HG02610 (cell line): ENCODE measurements around the gene MCF2L2.

Experiments
- ATAC-seq: cut with Tn5 transposase; IDR thresholded peaks from one replicate; pipeline ENCODE4 v1.9.1; 2021; ENCODE audit warnings: mild to moderate bottlenecking, moderate library complexity; ENCODE audit not compliant: unreplicated experiment

Gene MCF2L2

DNA sequence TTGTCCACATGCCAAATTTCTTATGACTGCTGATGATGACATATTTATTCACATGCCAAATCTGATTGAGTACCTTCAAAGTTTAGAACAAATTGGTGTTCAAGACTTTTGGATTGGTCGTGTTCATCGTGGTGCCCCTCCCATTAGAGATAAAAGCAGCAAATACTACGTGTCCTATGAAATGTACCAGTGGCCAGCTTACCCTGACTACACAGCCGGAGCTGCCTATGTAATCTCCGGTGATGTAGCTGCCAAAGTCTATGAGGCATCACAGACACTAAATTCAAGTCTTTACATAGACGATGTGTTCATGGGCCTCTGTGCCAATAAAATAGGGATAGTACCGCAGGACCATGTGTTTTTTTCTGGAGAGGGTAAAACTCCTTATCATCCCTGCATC, 158.1 kb downstream of the MCF2L2 start:
- ATAC-seq = no peak

DNA sequence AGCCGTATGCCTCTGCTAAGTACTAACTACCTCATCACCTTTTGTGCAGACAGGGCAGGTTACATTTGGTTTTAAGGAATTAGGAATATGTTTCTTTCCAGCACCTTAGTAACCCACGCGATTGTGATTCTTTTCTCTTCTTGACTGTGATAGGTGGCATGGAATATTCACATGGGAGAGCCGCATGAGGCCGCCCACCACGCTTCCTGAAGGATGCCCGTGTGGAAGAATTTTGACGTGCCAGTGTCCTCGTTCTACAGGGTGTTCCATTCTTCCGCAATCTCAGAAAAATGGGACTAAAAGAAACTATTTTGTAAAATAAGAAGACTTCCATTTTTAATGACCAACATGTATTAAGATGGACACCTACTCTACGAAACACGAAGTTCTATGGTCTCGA, 159.1 kb downstream of the MCF2L2 start:
- no peak for ATAC-seq

- no peak for ATAC-seq
These were observed 160.1 kb downstream of the MCF2L2 start for GRCh38 chr3:183268366-183268765.

GRCh38 chr3:183267140-183267539, 161.3 kb downstream of the MCF2L2 start:
- no peak for ATAC-seq

DNA sequence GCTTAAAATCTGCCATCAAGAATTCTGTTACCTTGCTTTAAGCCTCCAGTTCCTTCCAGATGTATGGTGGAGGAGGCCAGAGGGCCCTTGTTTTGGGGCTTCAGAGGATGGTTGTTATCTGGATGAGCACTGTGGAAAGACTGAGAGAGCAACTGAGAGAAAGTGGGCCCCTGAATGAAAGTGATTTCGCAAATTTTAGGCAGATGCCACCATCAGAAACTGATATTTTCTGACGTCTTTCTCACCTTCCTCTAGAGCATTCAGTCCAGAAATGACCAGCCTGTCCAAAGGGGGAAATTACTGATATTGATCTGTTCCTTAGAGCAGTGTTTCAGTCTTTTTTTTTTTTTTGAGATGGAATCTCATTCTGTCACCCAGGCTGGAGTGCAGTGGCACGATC, 162.0 kb downstream of the MCF2L2 start:
- ATAC-seq = no peak

DNA sequence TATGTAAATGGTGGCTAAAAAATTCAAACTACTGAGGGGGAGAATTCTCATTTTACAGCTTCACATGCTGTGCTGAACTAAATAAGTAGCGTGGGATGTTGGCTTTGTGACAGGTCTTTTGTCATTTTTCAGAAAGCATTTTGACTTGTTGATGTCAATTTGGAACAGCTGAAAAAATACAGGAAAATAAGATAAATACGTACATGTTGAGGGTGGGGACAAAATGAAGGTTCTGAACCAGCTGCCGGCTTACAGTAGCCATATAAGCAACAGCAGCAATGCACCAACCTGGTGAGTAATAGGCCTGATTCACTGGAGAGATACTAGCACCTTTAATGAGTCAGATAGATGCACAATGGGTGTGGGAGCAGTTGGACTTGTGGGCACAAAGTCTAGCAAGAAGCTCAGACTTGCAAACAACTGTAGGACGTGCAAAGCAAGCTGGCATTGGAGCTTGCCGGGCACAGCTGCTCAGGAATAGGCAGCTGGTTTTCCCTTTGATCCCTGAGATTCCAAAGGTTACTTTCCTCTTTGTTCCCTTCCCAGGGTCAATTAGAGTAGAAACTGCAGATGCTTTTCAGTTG, 162.5 kb downstream of the MCF2L2 start:
- ATAC-seq = no peak

DNA sequence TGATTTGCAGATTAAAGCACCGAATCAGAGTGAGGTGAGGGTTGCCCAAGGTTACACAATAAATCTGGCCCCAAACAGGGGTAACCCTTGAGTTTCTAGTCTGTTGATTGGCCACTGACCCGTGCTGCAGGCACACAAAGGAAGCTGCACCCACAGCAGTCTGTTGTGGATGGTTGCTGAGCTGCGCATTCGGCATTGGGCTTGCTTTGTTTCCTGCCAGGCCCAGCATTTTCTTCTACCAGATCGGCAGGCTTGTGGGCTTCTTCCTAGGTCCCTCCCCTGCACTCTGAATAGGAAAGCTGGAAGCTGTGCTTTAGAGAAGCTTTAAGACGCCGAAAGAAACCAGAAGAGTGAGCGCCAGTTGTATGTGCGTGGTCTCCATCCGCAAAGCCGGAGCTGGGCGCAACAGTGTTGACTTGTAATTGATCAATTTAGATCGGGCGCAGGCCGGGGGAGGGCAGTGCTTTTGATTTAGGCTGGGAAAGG, 163.2 kb downstream of the MCF2L2 start:
- ATAC-seq = no peak

DNA sequence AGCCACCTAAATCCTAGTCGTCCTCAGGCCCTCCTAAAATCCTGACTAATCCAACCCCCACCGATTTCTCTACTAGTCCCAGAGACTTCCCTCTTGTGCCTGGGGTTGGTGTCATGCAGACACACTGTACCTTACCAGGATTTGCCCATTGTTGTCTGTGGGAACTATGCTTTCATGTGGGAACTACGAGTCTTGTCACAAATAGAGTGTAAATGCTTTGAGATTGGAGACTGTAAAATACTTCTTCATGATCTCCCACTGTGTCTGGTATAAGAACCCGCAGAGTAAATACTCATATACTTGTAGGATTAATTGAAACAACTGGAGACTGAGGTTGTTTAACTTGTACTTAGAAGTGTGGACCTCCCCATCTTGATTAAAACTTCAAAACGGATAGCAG, 164.2 kb downstream of the MCF2L2 start:
- no peak for ATAC-seq

DNA sequence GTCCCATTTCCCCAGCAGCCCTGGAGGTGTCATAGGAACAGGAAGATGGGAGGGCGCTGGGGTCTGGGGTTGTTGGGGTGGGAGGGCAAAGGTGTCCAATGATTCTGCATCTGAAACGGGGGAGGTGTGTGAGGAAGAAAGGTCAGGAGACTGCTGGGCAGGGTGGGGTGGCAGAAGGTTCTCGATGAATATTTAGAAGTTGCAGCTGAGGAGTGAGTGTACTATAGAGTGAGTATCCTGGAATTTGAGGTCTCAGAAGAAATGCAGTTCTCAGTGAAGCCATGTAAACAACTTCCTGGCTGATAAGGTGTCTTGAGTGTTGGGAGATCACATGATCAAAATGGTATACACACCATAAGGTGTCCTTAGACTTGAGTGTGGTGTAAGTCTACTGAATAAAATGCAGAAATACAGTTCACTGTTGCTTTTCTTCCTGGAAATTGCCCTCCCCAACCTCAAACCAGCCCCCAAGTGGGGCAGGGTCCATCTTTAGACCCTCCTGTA, 165.5 kb downstream of the MCF2L2 start:
- ATAC-seq = no peak

- ATAC-seq = no peak
These were observed 167.2 kb downstream of the MCF2L2 start for GRCh38 chr3:183261151-183261724.

DNA sequence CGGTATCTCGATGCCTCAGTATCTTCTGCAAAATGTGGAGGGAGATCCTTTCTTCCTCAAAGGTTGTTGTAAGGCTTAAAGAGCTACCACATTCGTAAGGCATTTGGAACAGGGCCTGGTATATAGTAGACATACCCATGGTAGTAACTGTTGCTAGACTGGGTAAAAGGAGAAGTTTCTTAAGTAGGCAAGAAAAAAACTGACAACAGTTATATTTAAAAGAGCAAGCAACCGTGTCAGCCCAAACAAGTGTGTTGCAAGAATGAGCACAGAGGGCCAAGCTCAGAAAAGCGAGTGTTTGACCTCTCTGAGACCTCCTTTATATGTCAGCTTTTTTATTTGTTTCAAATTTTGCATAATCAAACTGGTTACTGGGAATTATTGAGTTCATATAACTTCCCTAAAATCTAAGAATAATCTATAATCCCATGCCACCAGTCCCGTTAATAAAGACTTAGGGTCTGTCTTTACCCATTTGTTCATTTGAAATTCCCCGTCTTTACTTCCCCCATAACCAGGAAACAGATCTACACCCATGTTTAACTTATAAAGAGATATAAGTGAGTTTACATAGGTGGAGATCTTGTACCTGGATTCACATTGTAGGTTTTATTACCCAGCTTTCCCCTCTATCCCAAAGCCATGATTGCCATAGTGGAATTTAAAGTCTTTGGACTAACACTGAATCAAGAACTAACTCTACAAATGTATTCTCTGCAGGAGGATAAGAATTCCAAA, 168.1 kb downstream of the MCF2L2 start:
- no peak for ATAC-seq

DNA sequence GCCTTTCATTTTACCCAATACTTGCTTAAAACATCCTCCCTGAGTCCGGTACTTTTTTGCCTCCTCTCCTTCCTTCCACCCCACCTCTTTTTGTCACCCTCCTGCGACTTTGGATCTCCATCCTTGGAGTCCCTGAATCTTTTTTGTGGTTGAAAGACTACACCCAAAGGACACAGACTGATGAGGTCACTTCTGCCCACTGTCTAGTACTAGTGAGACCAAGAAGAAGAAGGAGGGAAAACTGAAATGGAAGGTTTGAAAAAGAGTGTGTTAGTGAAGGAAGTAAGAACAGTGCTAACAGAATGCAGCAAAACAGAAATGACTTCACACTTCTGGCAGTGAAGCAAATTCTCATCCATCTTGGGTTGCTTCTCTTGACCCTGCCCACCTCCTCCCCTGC, 168.8 kb downstream of the MCF2L2 start:
- ATAC-seq = no peak

DNA sequence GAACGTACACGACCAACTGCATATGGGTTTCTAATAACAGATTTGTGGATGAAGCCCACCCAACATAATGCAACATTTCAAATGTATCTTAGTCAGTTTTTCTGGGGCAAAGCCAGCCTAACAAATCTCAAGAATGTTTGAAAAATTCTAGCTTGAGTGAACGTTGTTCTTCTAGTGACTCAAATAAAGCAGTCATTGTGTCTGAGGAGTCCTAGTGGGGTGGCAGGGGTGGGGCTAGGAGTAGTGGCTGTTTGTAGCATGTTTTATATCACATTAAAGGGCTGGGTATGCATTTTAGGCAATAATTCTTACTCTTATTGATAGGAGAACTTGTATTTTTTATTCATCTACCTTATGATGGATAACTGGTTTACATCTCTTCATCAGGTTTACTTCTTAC, 169.3 kb downstream of the MCF2L2 start:
- no peak for ATAC-seq

DNA sequence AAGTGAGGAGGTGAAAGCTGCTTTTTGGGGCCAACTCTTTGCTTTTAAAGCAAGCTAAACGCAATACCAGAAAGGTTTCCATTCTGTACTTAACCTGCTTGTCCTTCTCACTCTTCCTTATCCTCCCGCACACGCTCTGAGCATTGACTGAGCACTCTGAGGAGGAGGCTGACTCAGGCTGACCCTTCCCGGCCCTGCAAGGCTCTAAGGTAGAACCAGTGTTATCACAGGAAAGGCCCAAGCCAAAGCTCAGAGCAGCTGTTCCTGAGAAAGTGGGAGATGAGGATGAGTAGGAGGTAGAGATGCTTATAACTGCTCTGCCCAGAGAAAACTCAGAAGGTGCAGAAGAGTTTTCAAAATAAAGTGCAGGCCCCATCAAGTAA, 173.1 kb downstream of the MCF2L2 start:
- ATAC-seq = no peak

DNA sequence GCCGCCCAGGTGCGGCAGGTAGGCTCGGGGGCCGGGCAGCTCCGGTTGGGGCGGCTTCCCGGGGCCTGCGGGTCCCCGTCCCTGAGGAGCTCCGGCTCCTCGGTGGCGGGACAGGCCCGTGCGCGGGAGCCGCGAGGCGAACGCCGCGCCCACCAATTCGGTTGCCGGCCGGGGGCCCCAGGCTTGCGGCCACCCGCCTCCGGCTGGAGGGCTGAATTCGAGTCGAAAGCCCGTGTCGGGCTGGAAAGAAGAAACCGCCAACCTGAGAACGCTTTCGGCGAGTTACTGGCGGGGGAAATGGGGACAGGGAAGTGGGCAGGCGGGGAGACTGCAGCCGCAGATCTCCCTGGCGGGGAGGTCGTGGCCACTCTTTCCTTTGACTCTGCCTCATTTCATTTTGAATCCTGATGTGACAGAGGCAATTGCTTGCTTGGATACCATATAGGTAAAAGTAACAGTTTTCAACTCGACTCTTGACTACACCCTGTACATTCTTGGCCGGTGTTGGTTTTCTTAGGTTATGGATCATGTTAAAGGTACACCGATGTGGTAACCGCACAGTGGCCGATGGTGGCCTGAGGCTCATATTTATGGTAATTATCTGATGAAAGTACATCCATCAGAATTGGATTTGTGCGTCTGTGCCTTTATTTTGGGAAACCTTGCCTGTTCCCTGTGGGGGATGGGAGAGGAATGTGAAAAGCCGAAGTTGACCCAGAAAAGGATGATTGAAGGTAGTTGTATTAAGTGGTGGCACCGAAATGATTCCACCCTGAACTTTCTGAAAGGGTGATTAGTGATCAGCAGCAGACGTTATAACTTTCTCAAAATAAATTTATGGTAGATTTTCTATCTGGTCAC, 173.7 kb downstream of the MCF2L2 start:
- no peak for ATAC-seq

DNA sequence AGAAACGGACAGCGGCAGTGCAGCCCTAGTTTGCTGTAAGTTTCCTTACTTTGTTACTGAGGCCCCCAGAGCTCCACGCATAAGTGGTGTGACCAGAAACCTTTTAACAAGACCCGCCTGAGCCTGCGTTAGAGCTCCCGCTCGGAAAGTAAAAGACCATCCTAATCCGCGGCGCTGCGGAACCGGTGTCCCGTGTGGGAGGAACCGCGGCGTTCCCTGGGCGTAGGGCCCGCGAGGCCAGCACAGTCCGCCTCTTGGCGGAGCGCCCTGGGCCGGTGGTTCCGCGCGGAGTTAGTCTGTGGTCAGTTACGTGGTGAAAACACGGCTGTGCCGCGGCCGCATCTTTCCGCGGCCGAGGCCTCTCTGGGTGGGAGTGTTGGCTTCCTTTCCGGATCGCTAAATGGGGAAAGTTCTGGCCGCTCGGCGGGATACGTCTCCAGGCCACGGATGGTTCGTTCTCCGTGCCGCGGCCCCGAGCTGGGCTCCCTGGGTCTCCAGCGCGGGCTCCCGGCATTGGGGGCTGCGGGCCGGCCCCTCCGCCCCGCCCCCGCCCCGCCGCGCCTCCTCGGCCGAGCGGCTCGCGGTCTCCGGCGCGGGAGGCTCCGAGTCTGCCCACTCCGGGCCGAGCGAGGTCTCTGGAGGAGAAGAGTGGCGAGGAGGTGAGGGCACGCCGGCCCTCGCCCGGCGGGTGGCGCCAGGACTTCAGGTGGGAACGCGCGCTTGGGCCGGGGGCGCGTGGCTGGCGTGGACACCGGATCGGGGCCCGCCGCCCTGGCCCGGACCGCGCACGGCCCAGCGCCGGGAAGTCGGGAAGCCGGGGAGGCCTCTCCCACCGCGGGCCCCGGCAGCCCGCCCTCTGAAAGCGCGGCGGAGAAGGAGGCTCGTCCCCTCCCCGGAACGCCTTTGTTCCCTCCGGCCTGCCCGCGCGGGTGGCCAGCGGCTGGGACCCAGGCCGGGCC, 174.6 kb downstream of the MCF2L2 start:
- ATAC-seq = no peak

DNA sequence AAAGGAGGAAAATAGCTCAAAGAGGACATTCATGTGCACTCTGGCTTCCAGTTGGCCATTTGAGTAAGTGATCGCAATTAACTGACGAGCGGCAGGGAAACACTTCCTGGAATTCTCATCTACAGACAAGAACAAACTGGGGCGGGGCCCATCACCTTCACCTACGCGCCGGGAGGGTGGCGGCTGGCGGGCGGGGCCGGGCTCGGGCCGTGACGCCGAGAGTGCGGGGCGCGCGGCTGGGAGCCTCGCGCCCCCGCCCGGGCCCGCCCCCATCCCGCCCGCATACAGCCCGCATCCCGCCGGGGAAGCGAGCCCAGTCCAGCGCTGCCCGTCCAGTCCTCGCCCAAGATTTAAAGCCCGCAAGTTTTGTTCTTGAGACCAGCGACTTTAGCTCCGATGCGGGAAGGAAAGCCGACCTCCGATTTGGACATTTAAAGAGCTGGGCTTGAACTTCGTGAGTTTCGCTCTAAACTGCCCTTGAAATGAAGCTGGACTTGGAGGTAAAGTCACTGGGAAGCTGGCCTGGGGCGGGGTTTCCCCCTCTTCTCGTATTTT, 175.4 kb downstream of the MCF2L2 start, which contains the start of gene B3GNT5:
TSS of gene B3GNT5 (plus strand) at position 281 of the 555 bp plus-strand sequence. CDS start 16,546 bp downstream, outside the sequence.
- no peak for ATAC-seq

GRCh38 chr3:183252118-183252782, 176.2 kb downstream of the MCF2L2 start:
- no peak for ATAC-seq
